HG03196 (cell line): ENCODE measurements around the gene UBE2E2.
A peak's percentile ranks its signal among the peaks of the same experiment; 100 is the strongest.
"Not testable (repeated sequence)": the region's sequence is repeated elsewhere in the genome, so short reads cannot be mapped to it uniquely, and the experiment has no call there.

ENCODE experiments used
- ATAC-seq: cut with Tn5 transposase; IDR thresholded peaks from one replicate; pipeline ENCODE4 v1.9.1; 2021; ENCODE audit not compliant: unreplicated experiment

The UBE2E2 gene

DNA sequence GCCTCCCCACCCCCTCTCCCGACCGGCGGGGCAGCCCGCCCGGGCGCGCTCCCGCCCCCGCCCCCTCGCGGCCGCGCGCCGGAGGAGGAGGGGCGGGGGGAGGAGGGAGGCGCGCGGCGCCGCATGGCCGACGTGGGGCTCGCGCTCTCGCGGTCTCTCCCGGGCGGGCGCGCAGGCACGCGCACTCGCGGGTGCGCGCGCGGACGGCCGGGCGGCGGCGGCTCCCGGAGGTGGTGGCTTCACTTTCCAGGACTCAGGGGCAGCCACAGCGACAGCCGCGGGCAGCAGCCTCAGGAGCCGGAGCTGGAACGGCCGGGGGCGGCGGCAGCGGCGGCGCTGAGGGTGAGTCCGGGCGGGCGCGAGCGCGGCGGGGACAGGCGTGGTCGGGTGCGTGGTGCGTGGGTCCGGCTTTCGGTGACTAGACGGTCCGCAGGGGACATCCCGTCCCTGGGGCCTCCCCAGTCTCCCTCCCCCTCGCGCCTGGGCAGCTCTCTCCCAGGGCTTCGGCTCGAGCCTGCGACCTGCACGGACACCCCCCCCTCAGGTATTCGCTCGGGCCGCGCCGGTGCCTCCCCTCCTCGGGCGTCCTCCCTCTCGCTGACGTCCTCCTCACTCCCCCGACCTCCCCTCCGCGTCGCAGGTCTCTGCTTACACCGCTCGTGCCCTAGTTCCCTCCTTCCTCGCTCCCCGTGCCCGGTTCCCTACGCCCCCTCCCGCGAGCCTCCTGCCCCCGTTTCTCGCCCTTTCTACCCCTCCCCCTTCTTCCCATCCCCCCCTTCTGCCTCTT, at the start of gene UBE2E2:
UBE2E2 (plus strand) TSS at position 407 of the 787 bp plus-strand sequence.
- ATAC-seq, result peak; percentile 64

DNA sequence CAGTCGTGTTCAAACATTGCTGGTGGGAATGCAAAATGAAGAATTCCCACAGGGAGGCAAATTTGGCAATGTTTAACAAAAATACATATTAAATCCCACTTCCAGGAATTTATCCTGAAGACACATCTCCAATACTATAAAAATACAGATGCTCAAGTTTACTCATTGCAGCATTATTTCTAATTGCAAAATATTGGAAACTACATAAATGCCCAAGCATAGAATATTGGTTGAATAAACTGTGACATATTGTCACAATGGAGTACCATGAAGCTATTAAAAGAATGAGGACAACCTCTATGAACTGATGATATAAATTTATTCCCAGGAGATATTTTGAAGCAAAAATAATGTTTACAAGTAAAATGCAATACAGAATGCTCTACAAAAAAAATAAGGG, 49.7 kb upstream of the UBE2E2 start:
- no peak for ATAC-seq

DNA sequence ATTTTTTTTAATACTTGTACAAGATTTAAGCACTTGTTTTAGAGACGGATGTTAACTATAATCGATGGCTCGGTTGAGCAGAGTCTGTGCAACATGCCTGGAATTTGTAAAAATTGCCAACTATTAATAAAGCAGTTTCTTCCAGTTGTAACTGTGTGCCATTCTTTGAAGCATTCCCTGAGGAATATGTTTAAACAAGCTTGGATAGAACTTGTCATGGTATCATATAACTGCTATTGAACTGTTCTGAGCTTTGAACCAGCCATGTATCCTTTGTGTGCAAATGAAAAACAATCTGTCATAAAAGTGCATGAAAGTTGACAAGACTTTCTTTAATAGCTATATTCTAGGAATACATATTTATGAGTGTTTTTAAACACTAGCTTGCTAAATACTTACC, 45.8 kb upstream of the UBE2E2 start:
- no peak for ATAC-seq

GRCh38 chr3:23159929-23160328, 43.2 kb upstream of the UBE2E2 start:
- ATAC-seq, result no peak

DNA sequence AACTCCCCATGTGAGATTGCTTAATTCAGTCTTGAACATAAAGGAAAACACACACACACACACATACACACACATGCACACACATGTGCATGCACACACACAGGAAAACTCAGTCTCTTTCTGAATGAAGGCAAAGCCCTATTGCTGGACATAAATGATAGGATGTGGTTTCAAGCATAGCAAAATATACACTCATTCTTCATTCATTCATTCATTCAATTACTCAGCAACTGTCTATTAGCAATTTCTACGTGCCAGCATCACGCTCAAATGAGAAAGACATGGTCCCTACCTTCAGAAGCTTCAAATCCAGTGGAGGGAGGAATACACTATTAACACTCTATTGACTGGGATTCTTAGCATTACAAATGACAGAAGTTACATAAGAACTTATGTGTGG, 41.8 kb upstream of the UBE2E2 start:
- ATAC-seq, result no peak

GRCh38 chr3:23161896-23162570, 41.1 kb upstream of the UBE2E2 start:
- ATAC-seq, result peak; percentile 52

DNA sequence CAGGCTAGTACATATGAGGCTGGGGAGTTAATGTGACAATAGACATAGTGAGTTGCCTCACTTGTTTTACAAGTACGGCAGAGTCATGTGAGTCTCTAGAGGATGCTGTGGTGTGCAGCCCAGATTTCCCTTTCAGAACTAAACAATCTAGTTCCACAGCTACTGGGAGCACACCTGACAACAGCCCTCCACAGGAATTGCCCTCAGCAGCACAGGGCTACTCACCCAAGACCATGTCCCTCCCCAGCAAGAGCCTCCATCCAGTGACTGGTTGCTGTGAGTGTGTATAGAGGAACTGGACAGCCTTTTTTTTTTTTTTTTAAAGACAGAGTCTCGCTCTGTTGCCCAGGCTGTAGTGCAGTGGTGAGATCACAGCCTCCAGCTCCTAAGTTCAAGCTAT, 40.2 kb upstream of the UBE2E2 start:
- peak; percentile 66 for ATAC-seq

DNA sequence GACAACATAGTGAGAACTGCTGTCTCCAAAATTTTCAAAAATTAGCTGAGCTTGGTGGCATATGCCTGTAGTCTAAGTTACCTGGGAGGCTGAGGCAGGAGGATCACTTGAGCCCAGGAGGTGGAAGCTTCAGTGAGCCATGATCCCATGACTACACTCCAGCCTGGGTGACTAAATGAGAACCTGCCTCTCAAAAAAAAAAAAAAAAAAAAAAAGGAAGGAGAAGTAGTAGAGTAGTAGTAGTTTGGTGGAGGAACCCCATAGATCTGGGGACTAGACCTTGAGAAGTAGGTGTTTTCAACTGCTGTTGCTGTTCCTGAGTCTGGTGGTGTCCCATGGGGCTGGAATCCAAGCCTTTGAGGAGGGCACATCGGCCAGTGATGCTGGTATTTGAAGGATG, 38.4 kb upstream of the UBE2E2 start:
- no peak for ATAC-seq

- ATAC-seq, result no peak
These were observed 37.6 kb upstream of the UBE2E2 start for GRCh38 chr3:23165571-23165970.

DNA sequence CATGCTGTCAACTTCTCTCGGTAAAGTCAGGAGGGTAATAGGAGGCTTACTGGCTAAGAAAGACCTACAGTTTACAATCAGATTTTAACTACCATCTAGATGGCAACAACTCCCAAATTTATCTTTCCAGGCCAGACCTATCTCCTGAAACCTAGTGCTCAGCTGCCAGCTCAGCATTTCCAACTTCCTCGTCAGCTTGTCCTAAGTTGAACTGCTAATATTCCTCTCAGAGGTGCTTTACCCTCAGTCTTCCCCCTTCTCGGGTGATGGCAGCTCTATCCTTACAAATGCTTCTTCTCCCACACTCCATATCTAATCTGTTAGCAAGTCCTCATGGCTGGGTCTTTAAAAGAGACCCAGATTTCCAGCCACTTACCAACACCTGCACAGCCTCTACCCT, 36.9 kb upstream of the UBE2E2 start:
- ATAC-seq, result no peak

GRCh38 chr3:23166845-23167244, 36.3 kb upstream of the UBE2E2 start:
- no peak for ATAC-seq

- no peak for ATAC-seq
These were observed 33.6 kb upstream of the UBE2E2 start for GRCh38 chr3:23169551-23169950.

- no peak for ATAC-seq
These were observed 32.8 kb upstream of the UBE2E2 start for GRCh38 chr3:23170291-23170690.

- ATAC-seq, result no peak
These were observed 31.1 kb upstream of the UBE2E2 start for GRCh38 chr3:23172059-23172458.

GRCh38 chr3:23174426-23175039, 28.6 kb upstream of the UBE2E2 start:
- no peak for ATAC-seq

GRCh38 chr3:23175341-23176083, 27.6 kb upstream of the UBE2E2 start:
- no peak for ATAC-seq

GRCh38 chr3:23176839-23177238, 26.3 kb upstream of the UBE2E2 start:
- not testable (repeated sequence) for ATAC-seq

DNA sequence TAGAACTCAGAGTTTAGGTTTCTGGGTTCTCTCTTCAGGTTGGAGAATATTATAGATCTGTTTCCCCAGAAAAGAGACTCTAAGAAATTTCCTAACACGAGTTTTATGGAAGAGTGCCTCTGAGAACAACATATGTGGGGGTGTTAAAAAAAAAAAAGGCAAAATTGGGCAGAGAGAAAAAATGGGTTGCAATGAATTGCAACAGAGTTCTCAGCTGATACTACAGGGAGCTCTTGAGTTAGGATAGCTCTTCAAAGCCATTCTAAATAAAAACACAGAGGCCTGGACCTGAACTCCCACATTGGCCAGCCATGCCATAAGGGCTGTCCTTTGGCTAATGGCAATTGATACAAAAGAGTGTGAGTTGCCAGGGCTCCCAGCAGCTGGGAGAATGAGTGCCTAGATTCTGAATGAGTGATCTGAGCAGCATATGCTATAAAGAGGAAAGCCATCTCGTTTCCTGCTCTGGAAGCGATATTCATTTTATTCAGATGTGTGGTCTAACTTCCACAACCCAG, 20.1 kb upstream of the UBE2E2 start:
- no peak for ATAC-seq

GRCh38 chr3:23183731-23184130, 19.4 kb upstream of the UBE2E2 start:
- ATAC-seq, result no peak

DNA sequence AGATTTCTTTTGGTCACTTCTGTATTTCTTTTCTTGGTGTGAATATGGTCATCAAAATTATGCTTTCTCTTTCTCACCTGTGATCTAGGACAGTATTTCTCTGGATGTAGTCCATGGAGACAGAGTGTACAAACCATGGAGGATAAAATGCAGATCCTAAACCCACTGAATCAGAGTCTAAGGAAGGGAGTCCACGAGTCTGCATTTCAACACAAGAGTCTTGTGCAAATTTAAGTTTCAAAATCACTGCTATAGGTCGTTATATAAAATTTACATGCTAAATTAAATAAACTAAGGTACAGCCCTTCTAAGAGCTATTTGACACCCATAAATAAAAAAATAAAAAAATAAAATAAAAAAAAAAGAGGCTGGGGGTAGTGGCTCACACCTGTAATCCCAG, 17.3 kb upstream of the UBE2E2 start:
- ATAC-seq, result no peak

DNA sequence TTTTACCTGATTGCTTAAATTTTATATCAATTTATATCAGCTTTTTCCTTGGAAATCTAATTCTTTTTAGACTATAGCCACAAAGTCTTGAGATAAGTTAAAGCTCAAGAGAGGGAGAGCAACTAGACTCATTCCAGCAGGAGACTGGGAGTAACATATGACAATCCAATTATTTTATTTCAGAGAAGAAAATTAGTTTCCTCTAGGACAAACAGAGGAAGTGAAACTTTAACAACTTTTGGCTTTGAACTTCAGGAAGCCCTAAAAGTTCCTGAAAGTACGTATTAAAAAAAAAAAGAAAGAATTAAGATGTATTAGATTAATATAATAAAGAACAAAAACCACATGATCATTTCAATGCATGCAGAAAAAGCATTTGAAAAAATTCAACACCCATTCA, 13.9 kb upstream of the UBE2E2 start:
- ATAC-seq, result no peak
